HEK293 (cell line): ENCODE results near the gene FLT3LG.
A peak's percentile ranks its signal among the peaks of the same experiment; 100 is the strongest.

ENCODE experiments used
- CTCF ChIA-PET: fragments of 350-600 bp; formaldehyde crosslinking; extraction: SDS; loops from one replicate; lab custom pipeline; 2021; ENCODE audit warnings: antibody characterized with exemption; lab: Yijun Ruan, JAX
- POLR2A ChIA-PET: fragments of 300-600 bp; formaldehyde crosslinking; extraction: SDS; loops from one replicate; lab custom pipeline; 2020; ENCODE audit warnings: antibody characterized with exemption, inconsistent platforms; lab: Yijun Ruan, JAX
- H3K27ac ChIP-seq: fragments of 200-500 bp; sonication (Bioruptor generic); 2 replicates; pipeline ENCODE4 v1.5.1; 2014; ENCODE audit warnings: low read depth, low read length, control low read depth, inconsistent platforms; ENCODE audit errors: extremely low read depth
- H3K36me3 ChIP-seq, 2 experiments: fragments of 200-500 bp in 1 of 2; sonication (Bioruptor generic) in 1 of 2; 1 replicate in 1 of 2; 2 replicates in 1 of 2; pipeline ENCODE4 v1.5.1; 2014 to 2017; ENCODE audit warnings: inconsistent platforms in 2 of 2, low read length in 2 of 2; ENCODE audit not compliant: control insufficient read depth in 2 of 2, insufficient read depth in 1 of 2
- H3K4me1 ChIP-seq: fragments of 200-500 bp; sonication (Bioruptor generic); 2 replicates; pipeline ENCODE4 v1.5.1; 2014; ENCODE audit warnings: mild to moderate bottlenecking, low read length, inconsistent platforms; ENCODE audit not compliant: control insufficient read depth, insufficient read depth
- H3K4me3 ChIP-seq: 2 replicates; pipeline ENCODE4 v1.5.1; 2011; ENCODE audit warnings: low read depth, mild to moderate bottlenecking, control low read depth, low read length, moderate library complexity
- H3K9me3 ChIP-seq: fragments of 200-500 bp; sonication (Bioruptor generic); 2 replicates; pipeline ENCODE4 v1.5.1; 2014; ENCODE audit warnings: low read depth, low read length, inconsistent platforms; ENCODE audit not compliant: control insufficient read depth, insufficient read depth
- INSM2 ChIP-seq: fragments of 450-650 bp; formaldehyde crosslinking; IDR thresholded peaks from 2 replicates; pipeline ENCODE4 v1.5.1; 2016; ENCODE audit warnings: missing biosample characterization, missing genetic modification characterization
- OVOL3 ChIP-seq: fragments of 450-650 bp; formaldehyde crosslinking; IDR thresholded peaks from 2 replicates; pipeline ENCODE4 v1.5.1; 2016; ENCODE audit warnings: missing biosample characterization, missing genetic modification characterization
- TRIM28 ChIP-seq: IDR thresholded peaks from 2 replicates; pipeline ENCODE4 v1.6.1; 2011; ENCODE audit warnings: low read length, control low read depth, borderline replicate concordance
- ZBTB21 ChIP-seq: fragments of 450-650 bp; formaldehyde crosslinking; IDR thresholded peaks from 2 replicates; pipeline ENCODE4 v1.5.1; 2017; ENCODE audit warnings: missing biosample characterization, missing genetic modification characterization
- ZBTB44 ChIP-seq: fragments of 450-650 bp; IDR thresholded peaks from 2 replicates; pipeline ENCODE4 v1.5.1; 2018; ENCODE audit warnings: missing biosample characterization, mild to moderate bottlenecking, missing genetic modification characterization
- ZNF148 ChIP-seq: fragments of 450-650 bp; formaldehyde crosslinking; IDR thresholded peaks from 2 replicates; pipeline ENCODE4 v1.5.0; 2017; ENCODE audit warnings: missing biosample characterization, missing genetic modification characterization, borderline replicate concordance
- ZNF16 ChIP-seq: fragments of 450-650 bp; formaldehyde crosslinking; IDR thresholded peaks from 2 replicates; pipeline ENCODE4 v1.5.1; 2016; ENCODE audit warnings: low read depth, missing biosample characterization, missing genetic modification characterization
- ZNF416 ChIP-seq: fragments of 450-650 bp; formaldehyde crosslinking; IDR thresholded peaks from 2 replicates; pipeline ENCODE4 v1.5.1; 2016; ENCODE audit warnings: missing biosample characterization, missing genetic modification characterization
- ZNF544 ChIP-seq: fragments of 450-650 bp; formaldehyde crosslinking; IDR thresholded peaks from 2 replicates; pipeline ENCODE4 v1.5.0; 2017; ENCODE audit warnings: missing biosample characterization, missing genetic modification characterization
- ZNF585B ChIP-seq: fragments of 450-650 bp; formaldehyde crosslinking; IDR thresholded peaks from 2 replicates; pipeline ENCODE4 v1.5.1; 2016; ENCODE audit warnings: missing biosample characterization, missing genetic modification characterization
- ZNF776 ChIP-seq: fragments of 450-650 bp; formaldehyde crosslinking; IDR thresholded peaks from 2 replicates; pipeline ENCODE4 v1.5.0; 2017; ENCODE audit warnings: missing biosample characterization, missing genetic modification characterization, borderline replicate concordance
- ZNF843 ChIP-seq: fragments of 450-650 bp; formaldehyde crosslinking; IDR thresholded peaks from 2 replicates; pipeline ENCODE4 v1.5.1; 2016; ENCODE audit warnings: missing biosample characterization, missing genetic modification characterization
- ZSCAN30 ChIP-seq: fragments of 450-650 bp; IDR thresholded peaks from 2 replicates; pipeline ENCODE4 v1.5.1; 2018; ENCODE audit warnings: missing biosample characterization, mild to moderate bottlenecking, missing genetic modification characterization, moderate library complexity
- TF ChIP-seq, protein P1 (sequence below): fragments of 450-650 bp; formaldehyde crosslinking; IDR thresholded peaks from 2 replicates; pipeline ENCODE4 v1.5.1; 2017; ENCODE audit warnings: missing biosample characterization, missing genetic modification characterization
- TF ChIP-seq, protein P2 (sequence below): fragments of 450-650 bp; formaldehyde crosslinking; IDR thresholded peaks from 2 replicates; pipeline ENCODE4 v1.5.1; 2016; ENCODE audit warnings: missing biosample characterization, missing genetic modification characterization
- TF ChIP-seq, protein P3 (sequence below): fragments of 450-650 bp; formaldehyde crosslinking; IDR thresholded peaks from 2 replicates; pipeline ENCODE4 v1.5.1; 2016; ENCODE audit warnings: missing biosample characterization, missing genetic modification characterization
- TF ChIP-seq, protein P4 (sequence below): fragments of 450-650 bp; formaldehyde crosslinking; IDR thresholded peaks from 2 replicates; pipeline ENCODE4 v1.5.1; 2016; ENCODE audit warnings: missing biosample characterization, missing genetic modification characterization

The FLT3LG gene

GRCh38 chr19:49496574-49497008, 22.6 kb downstream of the FLT3LG start:
- Histone ChIP-seq H3K9me3 (no peaks in the 10 kb centered on the region), H3K36me3 (peaks cover 15 to 54% of the 10 kb centered on the region in 2 experiments)
- POLR2A ChIA-PET: interaction anchor here (0.8 to 2.6 kb wide), 17 partner anchors 9 to 433 kb away, joined by 3 to 26 read pairs (median 7); partner anchors contain the start of genes ALDH16A1, BCL2L12, FCGRT and IRF3
- TF ChIP-seq ZNF843: no peak
- no peak for TF ChIP-seq OVOL3 (tag by site-specific recombination)
- TF ChIP-seq ZSCAN30 (tag by site-specific recombination): 0 out of 2 replicates have a peak, but pooled peaks have one; percentile 12
- TF ChIP-seq ZNF148: no peak
- TF ChIP-seq, protein P1, sequence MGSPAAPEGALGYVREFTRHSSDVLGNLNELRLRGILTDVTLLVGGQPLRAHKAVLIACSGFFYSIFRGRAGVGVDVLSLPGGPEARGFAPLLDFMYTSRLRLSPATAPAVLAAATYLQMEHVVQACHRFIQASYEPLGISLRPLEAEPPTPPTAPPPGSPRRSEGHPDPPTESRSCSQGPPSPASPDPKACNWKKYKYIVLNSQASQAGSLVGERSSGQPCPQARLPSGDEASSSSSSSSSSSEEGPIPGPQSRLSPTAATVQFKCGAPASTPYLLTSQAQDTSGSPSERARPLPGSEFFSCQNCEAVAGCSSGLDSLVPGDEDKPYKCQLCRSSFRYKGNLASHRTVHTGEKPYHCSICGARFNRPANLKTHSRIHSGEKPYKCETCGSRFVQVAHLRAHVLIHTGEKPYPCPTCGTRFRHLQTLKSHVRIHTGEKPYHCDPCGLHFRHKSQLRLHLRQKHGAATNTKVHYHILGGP (tag by site-specific recombination): no peak
- TF ChIP-seq, protein P2, sequence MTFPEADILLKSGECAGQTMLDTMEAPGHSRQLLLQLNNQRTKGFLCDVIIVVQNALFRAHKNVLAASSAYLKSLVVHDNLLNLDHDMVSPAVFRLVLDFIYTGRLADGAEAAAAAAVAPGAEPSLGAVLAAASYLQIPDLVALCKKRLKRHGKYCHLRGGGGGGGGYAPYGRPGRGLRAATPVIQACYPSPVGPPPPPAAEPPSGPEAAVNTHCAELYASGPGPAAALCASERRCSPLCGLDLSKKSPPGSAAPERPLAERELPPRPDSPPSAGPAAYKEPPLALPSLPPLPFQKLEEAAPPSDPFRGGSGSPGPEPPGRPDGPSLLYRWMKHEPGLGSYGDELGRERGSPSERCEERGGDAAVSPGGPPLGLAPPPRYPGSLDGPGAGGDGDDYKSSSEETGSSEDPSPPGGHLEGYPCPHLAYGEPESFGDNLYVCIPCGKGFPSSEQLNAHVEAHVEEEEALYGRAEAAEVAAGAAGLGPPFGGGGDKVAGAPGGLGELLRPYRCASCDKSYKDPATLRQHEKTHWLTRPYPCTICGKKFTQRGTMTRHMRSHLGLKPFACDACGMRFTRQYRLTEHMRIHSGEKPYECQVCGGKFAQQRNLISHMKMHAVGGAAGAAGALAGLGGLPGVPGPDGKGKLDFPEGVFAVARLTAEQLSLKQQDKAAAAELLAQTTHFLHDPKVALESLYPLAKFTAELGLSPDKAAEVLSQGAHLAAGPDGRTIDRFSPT (tag by site-specific recombination): no peak
- no peak for TF ChIP-seq ZNF416
- 0 out of 2 replicates have a peak, but pooled peaks have one; percentile 1 for TF ChIP-seq ZBTB44
- no peak for TF ChIP-seq ZNF16 (tag by site-specific recombination)
- TF ChIP-seq, protein P3, sequence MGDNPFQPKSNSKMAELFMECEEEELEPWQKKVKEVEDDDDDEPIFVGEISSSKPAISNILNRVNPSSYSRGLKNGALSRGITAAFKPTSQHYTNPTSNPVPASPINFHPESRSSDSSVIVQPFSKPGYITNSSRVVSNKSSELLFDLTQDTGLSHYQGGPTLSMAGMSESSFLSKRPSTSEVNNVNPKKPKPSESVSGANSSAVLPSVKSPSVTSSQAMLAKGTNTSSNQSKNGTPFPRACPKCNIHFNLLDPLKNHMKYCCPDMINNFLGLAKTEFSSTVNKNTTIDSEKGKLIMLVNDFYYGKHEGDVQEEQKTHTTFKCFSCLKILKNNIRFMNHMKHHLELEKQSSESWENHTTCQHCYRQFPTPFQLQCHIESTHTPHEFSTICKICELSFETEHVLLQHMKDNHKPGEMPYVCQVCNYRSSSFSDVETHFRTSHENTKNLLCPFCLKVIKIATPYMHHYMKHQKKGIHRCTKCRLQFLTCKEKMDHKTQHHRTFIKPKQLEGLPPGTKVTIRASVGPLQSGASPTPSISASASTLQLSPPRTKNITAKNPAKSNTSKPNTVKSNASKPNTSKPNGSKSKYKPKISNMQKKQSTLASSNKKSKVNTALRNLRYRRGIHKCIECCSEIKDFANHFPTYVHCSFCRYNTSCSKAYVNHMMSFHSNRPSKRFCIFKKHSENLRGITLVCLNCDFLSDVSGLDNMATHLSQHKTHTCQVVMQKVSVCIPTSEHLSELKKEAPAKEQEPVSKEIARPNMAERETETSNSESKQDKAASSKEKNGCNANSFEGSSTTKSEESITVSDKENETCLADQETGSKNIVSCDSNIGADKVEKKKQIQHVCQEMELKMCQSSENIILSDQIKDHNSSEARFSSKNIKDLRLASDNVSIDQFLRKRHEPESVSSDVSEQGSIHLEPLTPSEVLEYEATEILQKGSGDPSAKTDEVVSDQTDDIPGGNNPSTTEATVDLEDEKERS (tag by site-specific recombination): no peak
- no peak for TF ChIP-seq ZNF776
- TF ChIP-seq ZNF585B (tag by site-specific recombination): no peak
- TF ChIP-seq, protein P4, sequence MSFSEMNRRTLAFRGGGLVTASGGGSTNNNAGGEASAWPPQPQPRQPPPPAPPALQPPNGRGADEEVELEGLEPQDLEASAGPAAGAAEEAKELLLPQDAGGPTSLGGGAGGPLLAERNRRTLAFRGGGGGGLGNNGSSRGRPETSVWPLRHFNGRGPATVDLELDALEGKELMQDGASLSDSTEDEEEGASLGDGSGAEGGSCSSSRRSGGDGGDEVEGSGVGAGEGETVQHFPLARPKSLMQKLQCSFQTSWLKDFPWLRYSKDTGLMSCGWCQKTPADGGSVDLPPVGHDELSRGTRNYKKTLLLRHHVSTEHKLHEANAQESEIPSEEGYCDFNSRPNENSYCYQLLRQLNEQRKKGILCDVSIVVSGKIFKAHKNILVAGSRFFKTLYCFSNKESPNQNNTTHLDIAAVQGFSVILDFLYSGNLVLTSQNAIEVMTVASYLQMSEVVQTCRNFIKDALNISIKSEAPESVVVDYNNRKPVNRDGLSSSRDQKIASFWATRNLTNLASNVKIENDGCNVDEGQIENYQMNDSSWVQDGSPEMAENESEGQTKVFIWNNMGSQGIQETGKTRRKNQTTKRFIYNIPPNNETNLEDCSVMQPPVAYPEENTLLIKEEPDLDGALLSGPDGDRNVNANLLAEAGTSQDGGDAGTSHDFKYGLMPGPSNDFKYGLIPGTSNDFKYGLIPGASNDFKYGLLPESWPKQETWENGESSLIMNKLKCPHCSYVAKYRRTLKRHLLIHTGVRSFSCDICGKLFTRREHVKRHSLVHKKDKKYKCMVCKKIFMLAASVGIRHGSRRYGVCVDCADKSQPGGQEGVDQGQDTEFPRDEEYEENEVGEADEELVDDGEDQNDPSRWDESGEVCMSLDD: 0 out of 2 replicates have a peak, but pooled peaks have one; percentile 5
- no peak for TF ChIP-seq TRIM28
- no peak for TF ChIP-seq INSM2 (tag by site-specific recombination)
- TF ChIP-seq ZNF544: no peak
- TF ChIP-seq ZBTB21: no peak
- TF ChIP-seq, all 188 proteins: peak for 3
- Histone ChIP-seq H3K4me3 (peak overlapping the region; percentile 89), H3K4me1 (peaks cover 7% of the 10 kb centered on the region), H3K27ac (peak overlapping the region; percentile 87)
- CTCF ChIA-PET: interaction anchor here (1.0 to 2.0 kb wide), 2 partner anchors 73 to 175 kb away, joined by 3 to 5 read pairs; no protein-coding TSS in a partner anchor
